HG02759 (cell line): ENCODE measurements around the gene ANAPC13.

Experiments used
- ATAC-seq: cut with Tn5 transposase; IDR thresholded peaks from one replicate; pipeline ENCODE4 v1.9.1; 2021; ENCODE audit warnings: mild to moderate bottlenecking, moderate library complexity; ENCODE audit not compliant: unreplicated experiment

The ANAPC13 gene

GRCh38 chr3:134457376-134458074 is 28.3 kb downstream of the ANAPC13 start:
- ATAC-seq, result no peak

- no peak for ATAC-seq
Observed at GRCh38 chr3:134453631-134454030, 32.2 kb downstream of the ANAPC13 start.

- no peak for ATAC-seq
Observed at GRCh38 chr3:134449951-134450350, 35.8 kb downstream of the ANAPC13 start.

GRCh38 chr3:134449277-134449676 is 36.5 kb downstream of the ANAPC13 start:
- ATAC-seq, result no peak

GRCh38 chr3:134448664-134449063 is 37.1 kb downstream of the ANAPC13 start:
- ATAC-seq, result no peak

GRCh38 chr3:134447351-134447750 is 38.4 kb downstream of the ANAPC13 start:
- ATAC-seq, result no peak

- no peak for ATAC-seq
Observed at GRCh38 chr3:134446800-134447199, 39.0 kb downstream of the ANAPC13 start.

- no peak for ATAC-seq
Observed at GRCh38 chr3:134445636-134446035, 40.1 kb downstream of the ANAPC13 start.

- ATAC-seq, result no peak
Observed at GRCh38 chr3:134445095-134445494, 40.7 kb downstream of the ANAPC13 start.

GRCh38 chr3:134441821-134442220 is 44.0 kb downstream of the ANAPC13 start:
- no peak for ATAC-seq

- no peak for ATAC-seq
Observed at GRCh38 chr3:134441321-134441720, 44.5 kb downstream of the ANAPC13 start.

GRCh38 chr3:134437211-134437752 is 48.5 kb downstream of the ANAPC13 start:
- ATAC-seq, result no peak

- ATAC-seq, result no peak
Observed at GRCh38 chr3:134432236-134432635, 53.5 kb downstream of the ANAPC13 start.

GRCh38 chr3:134430950-134431445 is 54.8 kb downstream of the ANAPC13 start:
- peak; percentile 48 for ATAC-seq

GRCh38 chr3:134430174-134430573 is 55.6 kb downstream of the ANAPC13 start:
- no peak for ATAC-seq

GRCh38 chr3:134428401-134428800 is 57.4 kb downstream of the ANAPC13 start:
- ATAC-seq, result no peak
